HCEC 1CT (cell line): ENCODE results near the gene MGST2.
A peak's percentile ranks its signal among the peaks of the same experiment; 100 is the strongest.

Experiments
- DNase-seq: peaks from one replicate; pipeline ENCODE4 v3.0.0-alpha.2; 2017

The MGST2 gene

DNA sequence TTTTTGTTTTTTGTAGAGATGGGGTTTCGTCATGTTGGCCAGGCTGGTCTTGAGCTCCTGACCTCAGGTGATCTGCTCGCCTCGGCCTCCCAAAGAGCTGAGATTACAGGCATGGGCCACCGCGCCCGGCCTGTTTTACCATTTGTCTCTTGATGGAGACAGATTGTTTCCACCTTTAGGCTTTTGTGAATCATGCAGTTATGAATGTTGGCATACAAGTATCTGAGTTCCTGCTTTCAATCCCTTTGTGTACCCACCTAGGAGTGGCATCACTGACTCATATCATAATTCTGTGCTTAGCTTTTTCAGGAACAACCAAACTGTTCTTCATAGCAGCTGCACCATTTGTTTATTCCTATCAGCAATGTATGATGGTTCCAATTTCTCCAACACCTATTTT is 20.2 kb upstream of the MGST2 start:
- DNase-seq, result no peak

DNA sequence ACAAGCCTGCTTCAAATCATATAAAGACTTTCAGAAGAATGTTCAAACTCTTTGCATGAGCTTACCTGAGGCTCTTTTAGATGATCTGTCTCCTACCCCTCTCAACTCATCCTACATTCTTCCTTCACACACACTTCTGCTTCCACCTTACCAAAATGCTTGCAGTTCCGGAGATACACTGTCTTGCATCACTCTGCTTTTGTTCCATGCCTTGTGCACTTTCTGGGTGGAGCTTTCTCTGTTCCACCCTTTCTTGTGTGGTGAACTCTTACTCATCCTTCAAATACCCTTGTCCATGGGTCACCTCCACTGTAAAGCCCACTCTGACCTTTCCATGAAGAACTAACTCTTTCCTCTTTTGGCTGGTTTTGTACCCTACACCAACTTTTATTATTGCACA is 18.4 kb upstream of the MGST2 start:
- no peak for DNase-seq

DNA sequence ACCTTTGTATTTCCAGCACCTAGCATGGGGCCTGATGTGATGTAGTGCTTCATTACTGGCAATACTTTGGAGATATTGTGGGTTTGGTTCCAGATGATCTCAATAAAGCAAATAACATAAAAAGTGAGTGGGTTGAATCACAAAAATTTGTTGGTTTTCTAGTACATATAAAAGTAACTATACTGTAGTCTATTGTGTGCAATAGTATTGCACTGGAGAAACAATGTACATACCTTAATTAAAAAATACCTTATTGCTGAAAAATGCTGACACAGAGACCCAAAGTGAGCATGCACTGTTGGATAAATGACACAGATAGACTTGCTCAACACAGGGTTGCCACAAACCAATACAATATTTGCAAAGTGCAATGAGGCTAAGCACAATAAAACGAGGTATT is 17.7 kb upstream of the MGST2 start:
- no peak for DNase-seq

DNA sequence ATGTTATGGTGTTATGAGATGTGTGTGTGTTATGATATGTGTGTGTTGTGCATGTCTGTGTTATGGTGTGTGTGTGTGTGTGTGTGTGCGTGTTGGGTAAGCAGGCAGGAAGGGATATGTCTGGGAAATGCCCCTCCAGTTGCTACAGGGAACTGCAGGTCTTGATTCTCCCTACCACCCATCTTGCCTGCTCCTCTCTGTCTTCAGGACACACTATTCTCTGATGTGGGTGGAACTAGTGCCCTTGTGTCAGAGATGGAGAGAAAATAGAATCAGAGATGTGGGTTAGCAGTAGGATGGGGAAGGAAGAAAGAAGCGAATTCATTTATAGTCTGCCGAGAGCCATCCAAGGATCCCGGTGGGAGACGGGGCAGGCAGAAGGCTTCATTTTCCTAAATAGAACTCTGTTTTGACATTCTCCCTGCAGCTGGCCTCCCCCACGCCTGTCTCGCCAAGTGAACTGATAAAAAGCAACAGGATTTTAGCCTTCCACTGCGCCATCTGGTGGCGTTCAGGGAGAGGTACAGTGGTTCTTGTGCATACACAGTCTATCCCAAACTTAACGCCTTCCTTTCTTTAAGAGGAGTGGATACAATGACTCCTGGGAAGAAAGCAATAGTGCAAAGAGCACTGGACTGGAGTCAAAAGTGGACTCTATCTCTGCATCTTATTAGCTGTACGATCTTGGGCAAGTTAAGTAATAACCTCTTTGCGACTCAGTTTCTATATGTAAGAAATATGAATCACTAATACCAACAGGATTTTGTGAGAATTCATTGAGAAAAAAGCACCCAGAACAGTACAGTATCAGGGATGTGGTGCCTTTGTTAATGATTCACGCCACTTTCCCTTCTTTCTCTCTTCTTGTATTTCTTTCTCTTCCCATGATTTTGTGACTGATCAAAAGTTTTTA is 14.1 kb upstream of the MGST2 start:
- DNase-seq, result peak; percentile 43

DNA sequence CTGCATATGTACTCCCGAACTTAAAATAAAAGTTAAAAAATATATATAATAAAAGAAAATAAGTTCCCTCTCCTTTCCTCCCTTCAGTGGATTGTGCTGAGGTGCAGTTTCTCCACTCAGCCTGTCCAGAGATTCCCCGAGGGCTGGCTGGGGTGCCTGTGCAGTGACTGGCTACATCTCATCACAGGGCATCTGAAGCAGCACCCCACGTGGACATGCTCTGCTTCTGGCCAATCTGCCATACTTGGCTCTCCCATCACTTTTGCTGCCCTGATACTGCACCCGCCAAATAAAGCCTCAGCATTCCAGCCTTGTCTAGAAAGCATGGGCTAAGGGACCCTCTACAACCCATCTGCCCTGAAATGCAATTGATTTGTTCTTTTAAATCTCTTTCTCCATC is 11.1 kb upstream of the MGST2 start:
- no peak for DNase-seq

DNA sequence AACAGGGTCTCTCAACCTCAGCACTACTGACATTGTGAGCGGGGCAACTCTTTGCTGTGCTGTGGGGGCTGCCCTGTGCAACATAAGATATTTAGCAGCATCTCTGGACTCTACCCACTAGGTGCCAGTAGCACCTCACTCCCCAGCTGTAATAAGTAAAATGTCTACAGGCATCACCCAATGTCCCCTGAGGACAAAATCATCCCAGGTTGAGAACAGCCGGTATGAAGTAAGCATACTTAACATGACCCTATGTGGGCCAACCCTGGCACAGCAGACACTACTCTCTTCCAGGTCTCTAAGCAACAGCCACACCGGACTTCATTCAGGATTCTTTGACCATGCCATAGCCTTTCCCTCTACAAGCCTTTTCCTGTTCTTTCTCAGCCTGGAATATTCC is 10.5 kb upstream of the MGST2 start:
- peak; percentile 29 for DNase-seq

DNA sequence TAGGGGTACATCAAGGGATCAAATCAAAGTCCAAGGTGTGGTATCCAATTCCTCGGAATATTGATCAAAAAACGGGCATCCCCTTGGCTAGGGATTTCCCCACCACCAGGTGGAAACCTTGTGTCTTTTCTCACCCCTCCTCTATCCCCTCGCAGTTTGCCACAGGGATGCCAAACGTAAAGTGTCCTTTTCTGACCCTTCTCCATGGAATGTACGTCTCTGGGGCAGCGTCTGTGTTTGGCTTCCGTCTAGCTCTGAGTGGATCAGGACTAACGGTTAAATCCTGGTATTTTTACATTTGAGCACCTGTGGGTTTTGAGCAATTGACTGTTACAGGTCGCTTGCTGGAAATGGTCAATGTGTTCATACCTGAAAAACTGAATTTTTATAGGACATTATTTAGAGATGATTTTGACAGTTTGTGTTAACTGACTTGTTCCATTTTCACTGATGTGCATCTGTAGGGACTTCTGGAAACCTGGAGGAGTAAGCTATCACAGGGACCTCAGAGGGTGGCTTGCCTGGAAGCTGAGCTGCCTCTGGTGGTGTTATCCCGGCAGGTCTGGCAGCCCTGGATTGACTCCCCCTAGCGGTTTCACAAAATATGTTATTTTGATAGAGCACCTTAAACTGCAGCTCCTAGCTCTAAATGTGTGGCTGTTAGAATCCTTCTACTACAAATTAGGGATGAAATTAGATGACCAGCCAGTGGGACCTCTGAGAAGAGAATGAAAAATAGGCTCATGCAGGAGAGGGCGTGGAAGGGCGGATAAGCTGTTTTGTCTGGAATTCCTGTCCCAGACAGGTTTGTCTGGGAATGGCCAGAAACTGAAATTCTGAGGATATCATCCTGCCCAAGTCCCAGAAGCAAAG is 8.8 kb upstream of the MGST2 start:
- DNase-seq, result peak; percentile 61

- no peak for DNase-seq
These were observed 7.4 kb upstream of the MGST2 start for GRCh38 chr4:139658185-139658584.

- DNase-seq, result no peak
These were observed 6.8 kb upstream of the MGST2 start for GRCh38 chr4:139658586-139659382.

- DNase-seq, result no peak
These were observed 5.7 kb upstream of the MGST2 start for GRCh38 chr4:139659735-139660424.

- no peak for DNase-seq
These were observed 5.0 kb upstream of the MGST2 start for GRCh38 chr4:139660568-139661043.

DNA sequence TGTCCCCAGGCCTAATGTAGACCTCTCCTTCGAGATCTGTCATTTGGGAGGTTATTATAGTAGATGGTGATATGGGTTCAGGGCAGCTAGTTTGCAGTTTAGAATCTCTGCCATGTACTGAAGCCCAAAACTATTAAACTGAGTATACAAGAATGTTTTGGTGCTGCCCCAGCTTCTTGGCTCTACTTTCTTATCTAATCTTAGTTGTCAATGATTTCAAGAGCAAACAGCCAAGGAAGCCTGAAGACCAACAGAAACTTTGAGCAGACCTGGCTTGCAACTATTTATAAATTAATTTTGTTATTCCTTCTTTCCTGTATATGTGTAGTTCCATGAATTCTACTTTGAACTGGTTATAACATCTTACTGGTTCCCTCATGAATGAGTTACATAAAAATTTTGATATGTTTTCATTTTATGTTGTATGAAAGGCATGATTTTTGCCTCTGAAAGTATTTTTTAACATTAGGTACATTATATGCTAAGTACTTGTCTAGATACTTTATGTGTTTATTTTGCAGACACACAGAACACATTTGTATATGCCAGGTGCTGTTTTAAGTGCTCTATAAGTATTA is 2.0 kb upstream of the MGST2 start:
- no peak for DNase-seq

- no peak for DNase-seq
These were observed 1.2 kb upstream of the MGST2 start for GRCh38 chr4:139664442-139664841.

DNA sequence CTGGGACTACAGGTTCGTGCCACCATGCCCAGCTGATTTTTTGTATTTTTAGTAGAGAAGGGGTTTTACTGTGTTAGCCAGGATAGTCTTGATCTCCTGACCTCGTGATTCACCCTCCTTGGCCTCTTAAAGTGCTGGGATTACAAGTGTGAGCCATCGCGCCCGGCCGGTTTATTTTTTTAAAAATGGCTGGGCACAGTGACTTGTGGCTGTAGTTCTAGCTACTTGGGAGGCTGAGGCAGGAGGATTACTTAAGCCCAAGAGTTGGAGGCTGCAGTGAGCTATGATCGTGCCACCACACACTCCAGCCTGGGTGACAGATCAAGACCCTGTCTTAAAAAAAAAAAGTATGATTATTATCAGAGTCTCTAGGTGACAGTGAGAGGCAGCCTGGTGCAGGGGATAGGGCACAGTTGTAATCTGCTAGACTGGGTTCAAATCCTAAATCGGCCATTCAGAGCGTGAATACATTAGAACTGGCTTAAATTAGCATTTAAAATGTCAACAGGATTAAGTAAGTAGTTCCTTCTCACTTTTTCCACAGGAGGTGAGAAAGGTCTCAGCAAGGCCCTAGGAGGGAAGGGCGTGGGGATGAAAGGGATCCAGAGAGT is 435 bp upstream of the MGST2 start:
- DNase-seq, result no peak

- DNase-seq, result no peak
These were observed 1.2 kb downstream of the MGST2 start for GRCh38 chr4:139666735-139667281.

GRCh38 chr4:139668036-139668435 is 2.4 kb downstream of the MGST2 start:
- no peak for DNase-seq

DNA sequence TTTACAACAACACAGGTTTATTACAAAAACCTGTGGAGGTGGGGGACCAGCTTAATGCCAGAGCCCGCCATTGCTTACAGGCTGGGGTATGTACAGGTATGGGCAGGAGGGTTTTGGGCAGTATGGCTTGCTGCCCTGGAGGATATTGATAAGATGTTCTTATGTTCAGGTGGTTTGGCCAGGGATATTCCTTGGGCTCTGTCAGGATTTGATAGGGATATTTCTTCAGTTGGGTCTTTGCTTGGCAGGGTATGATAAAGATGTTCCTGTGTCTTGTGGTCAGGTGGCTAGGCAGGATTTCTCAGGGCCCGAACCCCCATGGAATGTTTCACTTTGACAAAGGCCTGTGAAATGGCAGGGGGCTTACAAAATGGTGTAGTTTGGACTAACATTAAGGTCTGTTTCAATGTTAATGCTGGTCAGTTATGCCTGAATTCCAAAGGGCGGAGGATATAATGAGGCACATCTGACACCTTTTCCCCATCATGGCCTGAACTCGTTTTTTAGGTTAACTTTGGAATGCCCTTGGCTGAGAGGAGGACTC is 3.1 kb downstream of the MGST2 start:
- DNase-seq, result no peak

DNA sequence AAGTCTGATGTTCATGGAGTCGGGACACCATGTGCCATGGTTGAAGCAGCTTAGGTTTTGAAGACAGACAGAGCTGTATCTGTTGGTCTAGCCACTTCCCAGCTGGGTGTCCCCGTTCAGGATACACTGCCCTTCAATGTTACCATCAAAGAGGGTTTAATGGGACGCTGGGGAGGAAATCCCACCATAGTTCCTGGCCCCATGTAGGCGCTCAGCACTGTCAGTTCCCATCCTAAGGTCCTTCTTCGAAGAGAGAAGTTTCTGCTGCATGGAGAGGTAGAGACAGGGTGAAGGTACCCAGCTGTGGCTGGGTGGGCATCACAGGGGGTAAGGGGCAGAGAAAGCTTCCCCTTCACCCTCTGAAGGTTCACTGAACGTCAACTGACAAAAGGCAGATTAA is 3.7 kb downstream of the MGST2 start:
- no peak for DNase-seq

DNA sequence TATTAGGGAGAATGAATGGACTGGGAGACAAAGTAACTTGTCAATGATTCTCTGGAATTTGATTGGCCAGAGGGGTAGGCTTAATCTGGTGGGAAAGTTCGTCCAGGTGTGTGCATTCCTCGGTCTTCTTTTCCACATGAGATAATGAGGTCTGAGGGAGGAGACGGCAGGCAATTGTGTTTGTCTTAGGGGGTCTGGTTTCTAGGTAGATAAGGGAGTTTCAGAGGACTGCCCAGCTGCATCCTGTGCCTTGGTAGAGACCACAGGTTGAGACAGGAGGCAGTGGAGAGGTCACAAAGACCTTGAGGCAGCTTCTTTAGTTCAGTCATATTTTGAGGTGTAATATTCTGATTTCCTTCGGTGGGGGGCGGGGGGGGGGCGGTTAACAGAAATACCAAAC is 4.3 kb downstream of the MGST2 start:
- no peak for DNase-seq

- DNase-seq, result no peak
These were observed 5.2 kb downstream of the MGST2 start for GRCh38 chr4:139670775-139671174.

DNA sequence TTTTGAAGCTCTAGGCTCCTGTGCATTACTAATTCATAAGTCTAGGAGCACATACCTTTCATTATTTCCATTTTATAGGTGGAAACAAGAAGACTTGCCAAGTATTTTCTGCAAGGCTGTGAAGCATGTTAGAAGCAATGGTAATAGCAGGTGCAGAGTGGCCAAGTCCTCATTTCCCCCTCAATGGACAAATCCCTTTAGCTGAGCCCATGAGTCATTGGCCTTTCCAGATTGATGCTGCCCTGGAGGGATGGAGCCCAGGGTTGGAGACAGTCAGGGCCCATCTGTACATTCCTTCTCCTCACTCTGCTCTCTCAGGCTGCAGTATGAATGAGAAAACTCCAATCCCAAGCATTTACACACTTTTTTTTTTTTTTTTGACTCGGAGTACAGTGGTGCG is 6.6 kb downstream of the MGST2 start:
- DNase-seq, result no peak
